Measurements from ENCODE around the gene DNAJB5.

DNAJB5 gene

DNA sequence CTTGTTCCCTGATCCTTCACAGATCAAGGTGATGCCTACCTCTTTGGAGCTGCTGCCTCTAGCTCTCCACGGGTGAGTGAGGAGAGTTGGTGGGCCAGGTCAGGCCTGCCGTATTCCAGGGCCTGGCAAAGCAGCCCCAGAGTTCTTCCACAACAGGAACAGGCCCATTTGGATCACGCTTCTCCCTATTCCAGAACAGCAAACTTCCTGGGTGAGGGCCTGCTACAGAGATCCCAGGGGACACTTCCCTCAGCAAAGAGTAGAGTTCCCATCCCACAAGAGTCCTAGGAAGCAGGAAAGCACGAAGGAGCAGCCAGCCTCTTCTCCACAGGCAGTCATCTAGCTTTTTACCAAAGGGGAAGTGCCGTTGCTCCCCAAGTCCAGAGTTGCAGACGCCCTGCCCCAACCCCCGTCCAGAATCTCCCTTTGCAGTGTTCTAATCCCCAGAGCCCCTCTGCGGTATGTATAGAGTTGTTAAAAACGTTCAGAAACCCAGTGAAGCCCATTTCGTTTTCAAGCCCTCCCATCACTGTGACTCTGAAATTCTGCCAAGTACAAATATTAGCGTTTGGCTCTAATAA lies 9.3 kb upstream of the DNAJB5 start:
- intact Hi-C loops (cut with DNase I) = no loop called here
- DNase-seq = no peak

DNA sequence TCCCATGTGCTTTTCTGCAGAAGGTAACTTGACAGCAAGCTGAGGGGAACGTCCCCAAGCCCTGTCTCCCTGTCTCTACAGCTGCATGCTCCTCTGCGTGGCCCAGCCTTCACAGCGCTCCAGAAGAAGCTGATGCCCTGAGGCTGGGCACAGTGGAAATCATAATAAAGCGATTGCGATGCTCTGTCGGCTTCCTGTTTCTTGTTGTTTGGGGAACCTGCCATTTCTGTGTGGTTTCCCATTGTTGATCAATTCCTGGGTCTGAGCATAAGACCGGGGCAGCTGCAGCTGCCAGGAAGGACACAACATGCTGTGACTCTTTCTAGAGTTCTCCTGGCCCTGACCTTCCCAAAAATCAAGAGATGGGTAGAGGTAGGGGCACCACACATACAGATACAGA lies 7.2 kb upstream of the DNAJB5 start:
- intact Hi-C loops (cut with DNase I) = no loop called here
- DNase-seq = peak in 1 of 42 donors; percentile 23

DNA sequence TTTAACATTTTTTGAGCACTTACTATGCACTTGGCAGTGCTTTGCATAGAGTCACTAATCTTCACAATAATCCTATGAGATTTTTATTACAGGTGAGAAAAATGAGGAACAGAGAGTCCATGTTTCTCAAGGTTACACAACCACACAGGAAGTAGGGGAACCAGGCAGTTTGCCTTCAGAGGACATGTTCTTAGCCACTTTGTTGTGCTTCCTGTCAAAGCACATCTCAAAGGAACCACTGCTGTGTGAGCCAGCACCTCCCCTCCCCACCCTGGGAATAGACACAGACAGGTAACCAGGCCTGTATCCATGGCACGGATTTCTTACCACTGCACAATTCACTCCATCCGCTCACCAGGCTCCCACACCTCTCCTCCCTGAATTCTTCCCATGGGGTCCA lies 6.3 kb upstream of the DNAJB5 start:
- peak in 1 of 42 donors; percentile 16 for DNase-seq
- intact Hi-C loops (cut with DNase I) = no loop called here

DNA sequence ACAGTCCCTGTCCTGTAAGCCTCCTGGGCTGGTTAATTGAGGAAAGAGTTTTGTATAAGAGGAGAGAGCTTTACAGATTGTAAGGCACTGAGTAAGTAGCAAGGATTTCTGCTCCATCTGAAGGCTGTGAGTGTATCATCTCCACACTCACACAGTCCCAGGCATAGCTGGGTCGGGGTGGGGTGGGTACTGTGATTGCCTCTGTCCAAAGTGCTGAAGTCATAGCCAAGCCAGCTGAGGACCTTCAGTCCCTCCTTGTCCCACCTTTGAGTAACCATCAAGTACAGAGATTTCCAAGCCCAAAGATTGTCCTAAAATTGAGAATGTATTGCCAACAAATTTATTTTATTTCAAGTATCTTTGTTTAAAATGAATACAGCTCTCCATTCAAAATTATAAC lies 5.5 kb upstream of the DNAJB5 start:
- intact Hi-C loops (cut with DNase I) = no loop called here
- peak in 1 of 42 donors; percentile 64 for DNase-seq

DNA sequence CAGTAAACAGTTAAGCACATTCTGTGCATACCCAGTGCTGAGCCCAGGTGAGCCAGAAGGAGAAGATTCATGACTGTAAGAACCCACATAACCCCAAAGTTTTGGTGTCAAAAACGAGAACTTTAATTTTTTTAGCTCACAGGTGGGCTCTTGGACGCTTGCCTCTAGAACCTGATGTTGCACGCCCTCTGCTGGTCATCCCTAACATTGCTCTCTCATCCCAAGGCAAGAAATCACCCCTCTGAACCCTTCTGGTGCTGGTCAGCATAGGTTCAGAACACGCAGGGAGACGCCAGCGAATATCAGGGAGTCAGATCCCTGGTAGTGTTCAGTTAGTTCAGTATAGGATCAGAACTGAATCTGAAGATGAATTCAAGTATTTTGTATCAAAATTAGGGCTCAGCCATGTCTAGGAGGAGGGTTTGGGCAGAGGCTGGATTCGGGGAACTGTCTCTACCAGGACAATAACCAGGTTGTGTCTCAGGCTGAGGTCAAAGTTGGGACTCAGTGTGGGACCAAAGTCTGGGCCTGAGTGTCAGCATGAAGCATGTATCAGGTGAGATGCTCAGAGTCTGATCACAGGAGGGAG lies 4.1 kb upstream of the DNAJB5 start:
- DNase-seq = peak in 41 of 42 donors; percentile 42 to 90 (median 75)
- intact Hi-C loops (cut with DNase I) = loop anchor here (5.0 kb wide), 1 partner anchor 92 kb away; the partner anchor contains the start of gene FANCG

GRCh38 chr9:34986540-34987047 lies 3.0 kb upstream of the DNAJB5 start:
- peak; percentile 58 to 93 (median 80) for DNase-seq

GRCh38 chr9:34987160-34987901 lies 2.2 kb upstream of the DNAJB5 start:
- DNase-seq = peak in 34 of 42 donors; percentile 13 to 83 (median 59)

More at GRCh38 chr9:34986540-34987047, 3.0 kb upstream of the DNAJB5 start:
- intact Hi-C loops (cut with DNase I) = loop anchor here (5.0 kb wide), 1 partner anchor 91 kb away; the partner anchor contains the start of gene FANCG

DNA sequence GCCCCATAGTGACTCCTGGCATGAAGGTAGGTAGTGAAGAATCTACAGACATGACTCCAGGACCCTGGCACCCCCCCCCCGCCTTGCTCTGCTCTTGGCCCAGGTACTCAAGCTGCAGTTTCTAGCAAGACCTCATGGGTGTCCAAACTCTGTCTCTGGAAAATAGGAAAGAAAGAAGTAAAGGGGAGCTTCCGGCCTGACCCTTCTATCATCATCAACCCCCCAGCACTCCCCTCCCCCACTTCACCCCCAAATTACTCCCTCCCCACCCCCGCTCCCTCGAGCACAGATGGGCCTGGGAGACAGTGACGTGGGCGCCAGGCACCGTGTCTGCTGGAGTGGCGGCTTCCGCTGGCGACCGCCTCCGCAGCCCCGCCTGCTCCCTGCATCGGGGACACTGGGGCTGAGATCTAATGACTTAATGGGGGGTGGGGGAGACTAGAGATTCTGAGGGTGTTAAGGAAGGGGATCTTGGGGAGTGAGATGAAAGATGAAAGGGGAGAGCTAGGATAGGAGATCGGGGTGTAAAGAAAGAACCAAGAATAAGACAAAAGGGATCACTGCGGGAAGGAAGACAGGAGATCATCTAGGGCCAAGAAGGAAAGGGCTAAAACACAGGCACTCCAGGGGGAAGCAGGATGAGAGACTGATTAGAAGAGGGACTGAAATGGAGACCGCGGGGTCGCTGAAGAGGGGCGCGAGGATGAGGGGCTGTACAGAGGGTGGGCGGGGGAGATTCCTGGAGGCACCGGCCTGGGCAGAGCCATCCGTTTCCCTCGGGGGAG lies 1.1 kb upstream of the DNAJB5 start:
- intact Hi-C loops (cut with DNase I) = loop anchor here (5.0 kb wide), 1 partner anchor 89 kb away; the partner anchor contains the start of gene FANCG
- peak; percentile 55 to 93 (median 77) for DNase-seq

More at GRCh38 chr9:34987160-34987901, 2.2 kb upstream of the DNAJB5 start:
- intact Hi-C loops (cut with DNase I) = loop anchor here (5.0 kb wide), 1 partner anchor 90 kb away; the partner anchor contains the start of gene FANCG

GRCh38 chr9:34989946-34990635 lies 546 bp downstream of the DNAJB5 start:
- DNase-seq = peak in 38 of 42 donors; percentile 17 to 81 (median 58)
- intact Hi-C loops (cut with DNase I) = loop anchor here (5.0 kb wide), 2 partner anchors 87 to 93 kb away; partner anchors contain the start of gene FANCG

DNA sequence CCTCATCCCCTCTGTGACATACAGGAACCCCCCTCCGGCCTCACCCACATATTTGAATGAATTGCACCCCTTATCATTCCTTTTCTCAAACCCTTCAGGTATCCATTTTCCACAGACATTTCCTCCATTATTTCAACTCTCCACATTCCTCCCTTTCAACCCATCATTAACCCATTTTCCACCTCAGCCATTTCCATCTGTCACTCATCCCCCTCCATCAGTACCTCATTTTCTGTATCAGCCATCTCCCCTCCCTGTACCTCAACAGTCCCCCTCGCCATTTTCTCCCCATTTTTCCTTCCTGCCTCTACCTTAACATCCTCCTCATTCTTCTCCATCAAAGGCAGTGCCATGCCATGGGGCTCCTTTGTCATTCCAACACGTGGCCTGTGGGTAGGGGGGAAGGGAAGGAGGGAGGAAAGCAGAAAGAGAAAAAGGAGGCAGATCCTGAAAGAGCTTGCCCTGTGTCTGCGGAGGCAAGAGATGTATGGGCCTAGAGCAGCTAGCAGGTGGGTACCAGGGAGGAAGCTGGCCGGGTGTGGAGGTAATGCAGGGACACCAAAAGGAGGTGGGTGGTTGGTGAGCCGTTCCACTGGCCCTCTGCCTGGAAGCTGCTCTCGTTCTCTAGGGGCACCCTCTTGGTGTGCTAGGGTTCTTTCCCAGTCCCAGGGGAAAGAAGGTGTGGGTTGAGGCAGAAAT lies 1.5 kb downstream of the DNAJB5 start:
- intact Hi-C loops (cut with DNase I) = loop anchor here (5.0 kb wide), 1 partner anchor 94 kb away; a partner anchor contains a TSS

GRCh38 chr9:34991607-34992375 lies 2.2 kb downstream of the DNAJB5 start:
- DNase-seq = peak in 12 of 42 donors; percentile 32 to 61 (median 46)
- intact Hi-C loops (cut with DNase I) = loop anchor here (5.0 kb wide), 1 partner anchor 94 kb away; a partner anchor contains a TSS

More for the DNA sequence above, 1.5 kb downstream of the DNAJB5 start:
- DNase-seq = peak in 2 of 42 donors; percentile 5 to 54

- intact Hi-C loops (cut with DNase I) = loop anchor here (5.0 kb wide), 1 partner anchor 95 kb away; a partner anchor contains a TSS
- DNase-seq = peak in 25 of 42 donors; percentile 27 to 85 (median 52)
Observed at GRCh38 chr9:34992376-34992951, 2.9 kb downstream of the DNAJB5 start.

GRCh38 chr9:34993502-34994259 lies 4.1 kb downstream of the DNAJB5 start:
- DNase-seq = peak in 23 of 42 donors; percentile 18 to 67 (median 42)
- intact Hi-C loops (cut with DNase I) = loop anchor here (5.0 kb wide), 1 partner anchor 96 kb away; a partner anchor contains a TSS

DNA sequence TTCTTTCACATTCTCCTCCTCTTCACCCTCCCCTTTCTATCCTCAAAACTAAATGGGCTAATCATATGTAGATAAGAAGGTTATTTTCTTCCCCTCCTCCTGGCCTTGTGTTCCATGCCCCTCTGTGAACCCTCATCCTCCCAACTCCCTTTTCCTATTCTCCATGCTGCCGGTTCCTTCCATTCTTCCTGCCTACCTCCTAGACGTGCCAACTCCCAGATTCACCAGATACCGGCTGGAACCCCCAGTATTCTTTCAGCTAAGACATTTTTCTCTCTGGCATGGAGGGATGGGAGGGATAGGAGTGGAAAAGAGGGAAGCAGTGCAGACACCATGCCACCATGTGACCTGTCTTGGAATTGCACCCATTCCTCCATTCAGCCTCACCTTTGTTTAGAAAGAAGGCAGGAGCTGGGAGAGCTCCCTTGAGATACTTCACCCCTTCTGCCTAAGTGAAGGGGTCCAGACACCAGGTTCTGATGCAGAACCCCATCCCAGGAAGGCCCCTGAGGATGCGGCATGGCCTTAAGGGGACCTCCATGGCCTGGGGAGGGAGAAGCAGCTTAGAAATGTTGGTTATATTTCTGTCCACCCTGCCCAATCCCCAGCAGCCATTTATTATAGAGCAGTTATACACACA lies 4.8 kb downstream of the DNAJB5 start:
- DNase-seq = peak in 32 of 42 donors; percentile 31 to 86 (median 62)
- intact Hi-C loops (cut with DNase I) = loop anchor here (5.0 kb wide), 1 partner anchor 97 kb away; a partner anchor contains a TSS

All from head of caudate nucleus (tissue), 42 donors.